ENCODE data around the gene PLA2G2C. TPM values are rescaled to one million over a fixed set of nuclear protein-coding genes. Genes with fewer than 3 reads are reported as not detected.

The PLA2G2C gene
- total and polyA plus RNA-seq, 2 donors (not counting 3 experiments of a cell fraction or from before 2014, with no cell fraction given) = not detected

- no peaks in the 10 kb centered on the region for H3K9me3 ChIP-seq (replicated peaks; ENCODE audit: control insufficient read depth, insufficient read depth, low read length)
- TF ChIP-seq POLR2A (IDR thresholded peaks at IDR 0.05; ENCODE audit: low read depth, low read length) = no peak
- no peak for TF ChIP-seq FOS (IDR thresholded peaks at IDR 0.05; ENCODE audit: borderline replicate concordance, insufficient read depth, low read length)
- no peak for TF ChIP-seq CTCF (IDR thresholded peaks at IDR 0.05; ENCODE audit: extremely low read depth in 1 of 2, insufficient read depth in 1 of 2, low read depth in 1 of 2, low read length in 2 of 2)
- no peak for TF ChIP-seq MYC (IDR thresholded peaks at IDR 0.05; ENCODE audit: low read depth, low read length)
- TF ChIP-seq EZH2 (IDR thresholded peaks at IDR 0.05; ENCODE audit: borderline replicate concordance, low read depth, low read length, severe bottlenecking) = no peak
- no peak for TF ChIP-seq MAX (IDR thresholded peaks at IDR 0.05; ENCODE audit: insufficient read depth, insufficient read length)
- no peak for TF ChIP-seq GATA2 (IDR thresholded peaks at IDR 0.05; ENCODE audit: insufficient read depth, insufficient read length, low read depth, low read length)
- TF ChIP-seq POLR2AphosphoS5 (IDR thresholded peaks at IDR 0.05; ENCODE audit: insufficient read depth, low read depth, low read length) = no peak
- TF ChIP-seq JUN (IDR thresholded peaks at IDR 0.05; ENCODE audit: borderline replicate concordance, insufficient read depth, insufficient read length, low read depth) = no peak
- no peaks in the 10 kb centered on the region for H3K36me3 ChIP-seq (ENCODE audit: control insufficient read depth in 2 of 2, extremely low read depth in 1 of 2, insufficient read depth in 2 of 2, low read length in 2 of 2)
- intact Hi-C loops (cut with micrococcal nuclease) = no loop called here
- CTCF ChIA-PET = interaction anchor here (2.2 kb wide), 1 partner anchor 36 kb away, joined by 9 read pairs; no protein-coding TSS in a partner anchor
- H3K4me2 ChIP-seq (ENCODE audit: insufficient read depth, low read length) = no peak overlapping the region
- no peak overlapping the region for H3K9ac ChIP-seq (replicated peaks; ENCODE audit: extremely low read depth, insufficient read depth, low read length)
- no peak for FAIRE-seq
- peaks cover 9% of the 10 kb centered on the region for H3K4me1 ChIP-seq (ENCODE audit: control insufficient read depth, extremely low read depth, insufficient read depth, low read length)
- no peak for DNase-seq (ENCODE audit: low read depth, low spot score)
- H3K4me3 ChIP-seq (replicated peaks in 1 of 3; ENCODE audit: insufficient read depth in 1 of 3, low read depth in 1 of 3, low read length in 3 of 3) = no peak overlapping the region
- no peaks in the 10 kb centered on the region for H4K20me1 ChIP-seq (replicated peaks; ENCODE audit: control insufficient read depth, extremely low read depth, insufficient read depth, low read length)
- no peak overlapping the region for H3K27ac ChIP-seq (ENCODE audit: insufficient read depth, low read depth, low read length)
- dilution Hi-C loops (cut with MboI; ENCODE audit: extremely low pct_ligation_motif_present, low sequenced_read_pairs) = no loop called here
- no peak overlapping the region for H2AFZ ChIP-seq (ENCODE audit: low read depth, low read length)
- H3K27me3 ChIP-seq (ENCODE audit: control insufficient read depth in 2 of 2, insufficient read depth in 2 of 2, low read length in 2 of 2) = no peaks in the 10 kb centered on the region
- H3K79me2 ChIP-seq (ENCODE audit: control insufficient read depth, insufficient read depth, low read length) = no peaks in the 10 kb centered on the region
- BruUV-seq (replicated peaks) = no TSS peak
- no peaks in the 10 kb centered on the region for H3K9me1 ChIP-seq (replicated peaks; ENCODE audit: control insufficient read depth, extremely low read depth, insufficient read depth, low read length)
- POLR2A ChIA-PET = no interaction called here
Observed at GRCh38 chr1:20115479-20115878, 70.8 kb downstream of the PLA2G2C start.

All from endothelial cell of umbilical vein (primary cell).